Measurements from ENCODE around the gene SF3B1. TPM values are rescaled to one million over a fixed set of nuclear protein-coding genes. Genes with fewer than 3 reads are reported as not detected.

SF3B1 gene
- total RNA-seq, 1 donor from 2014 or later: 787 TPM

- Mint-ChIP-seq H3K36me3 (peaks cover 4% of the 10 kb centered on the region), H3K4me1 (no peaks in the 10 kb centered on the region), H3K27me3 (ENCODE audit: insufficient read depth, low read depth) (no peaks in the 10 kb centered on the region), H3K9me3 (no peaks in the 10 kb centered on the region), H3K4me3 (no peak overlapping the region), H3K27ac (no peak overlapping the region)
- no peak overlapping the region for H3K9ac ChIP-seq
- no peaks in the 10 kb centered on the region for H3F3A ChIP-seq (ENCODE audit: low read depth)
- DNase-seq (ENCODE audit: low spot score): no peak
- H3K27ac ChIP-seq: no peak overlapping the region
- no peaks in the 10 kb centered on the region for H3K79me2 ChIP-seq (ENCODE audit: low read depth)
- no peaks in the 10 kb centered on the region for H3K4me1 ChIP-seq
- no peak overlapping the region for H3K4me2 ChIP-seq
- no peak overlapping the region for H2AFZ ChIP-seq (replicated peaks)
- no peaks in the 10 kb centered on the region for H3K9me3 ChIP-seq (ENCODE audit: low read depth)
- H4K20me1 ChIP-seq (ENCODE audit: low read depth): no peaks in the 10 kb centered on the region
- TF ChIP-seq EZH2 (IDR thresholded peaks at IDR 0.05) (no peak), EZH2phosphoT487 (IDR thresholded peaks at IDR 0.05) (no peak), CTCF (IDR thresholded peaks at IDR 0.05) (no peak)
- H3K36me3 ChIP-seq: peaks cover 7% of the 10 kb centered on the region
- H3K4me3 ChIP-seq: no peak overlapping the region
- no peaks in the 10 kb centered on the region for H3K27me3 ChIP-seq
Observed at GRCh38 chr2:197477797-197478196, 43.0 kb upstream of the SF3B1 start.

GRCh38 chr2:197472166-197472565 lies 37.3 kb upstream of the SF3B1 start:
- H3K36me3 ChIP-seq: peaks cover 7% of the 10 kb centered on the region
- H3K9me3 Mint-ChIP-seq: no peaks in the 10 kb centered on the region
- H3K4me1 ChIP-seq: no peaks in the 10 kb centered on the region
- H2AFZ ChIP-seq (replicated peaks): no peak overlapping the region
- H3K27me3 Mint-ChIP-seq (ENCODE audit: insufficient read depth, low read depth): no peaks in the 10 kb centered on the region
- TF ChIP-seq EZH2phosphoT487 (IDR thresholded peaks at IDR 0.05) (no peak), EZH2 (IDR thresholded peaks at IDR 0.05) (no peak), CTCF (IDR thresholded peaks at IDR 0.05) (no peak)
- no peak overlapping the region for H3K4me2 ChIP-seq
- peaks cover 6% of the 10 kb centered on the region for H3K36me3 Mint-ChIP-seq
- H3K79me2 ChIP-seq (ENCODE audit: low read depth): no peaks in the 10 kb centered on the region
- H3K4me3 Mint-ChIP-seq: no peak overlapping the region
- H3F3A ChIP-seq (ENCODE audit: low read depth): no peaks in the 10 kb centered on the region
- no peaks in the 10 kb centered on the region for H3K27me3 ChIP-seq
- H3K27ac ChIP-seq: no peak overlapping the region
- no peak for DNase-seq (ENCODE audit: low spot score)
- H3K4me1 Mint-ChIP-seq: no peaks in the 10 kb centered on the region
- no peak overlapping the region for H3K27ac Mint-ChIP-seq
- no peaks in the 10 kb centered on the region for H4K20me1 ChIP-seq (ENCODE audit: low read depth)
- H3K4me3 ChIP-seq: no peak overlapping the region
- no peaks in the 10 kb centered on the region for H3K9me3 ChIP-seq (ENCODE audit: low read depth)
- no peak overlapping the region for H3K9ac ChIP-seq

- no peak overlapping the region for H2AFZ ChIP-seq (replicated peaks)
- Mint-ChIP-seq H3K4me3 (no peak overlapping the region), H3K27me3 (ENCODE audit: insufficient read depth, low read depth) (no peaks in the 10 kb centered on the region), H3K36me3 (peaks cover 9% of the 10 kb centered on the region), H3K27ac (peak overlapping the region; percentile 15), H3K4me1 (no peaks in the 10 kb centered on the region), H3K9me3 (no peaks in the 10 kb centered on the region)
- no peak for TF ChIP-seq CTCF (IDR thresholded peaks at IDR 0.05)
- TF ChIP-seq EZH2phosphoT487 (IDR thresholded peaks at IDR 0.05): no peak
- no peak for TF ChIP-seq EZH2 (IDR thresholded peaks at IDR 0.05)
- no peak overlapping the region for H3K4me2 ChIP-seq
- H3K27ac ChIP-seq: no peak overlapping the region
- H3K9me3 ChIP-seq (ENCODE audit: low read depth): no peaks in the 10 kb centered on the region
- no peak overlapping the region for H3K9ac ChIP-seq
- no peaks in the 10 kb centered on the region for H3K36me3 ChIP-seq
- H4K20me1 ChIP-seq (ENCODE audit: low read depth): no peaks in the 10 kb centered on the region
- H3K79me2 ChIP-seq (ENCODE audit: low read depth): no peaks in the 10 kb centered on the region
- H3F3A ChIP-seq (ENCODE audit: low read depth): no peaks in the 10 kb centered on the region
- H3K4me3 ChIP-seq: no peak overlapping the region
- H3K27me3 ChIP-seq: no peaks in the 10 kb centered on the region
- no peaks in the 10 kb centered on the region for H3K4me1 ChIP-seq
- DNase-seq (ENCODE audit: low spot score): no peak
Observed at GRCh38 chr2:197464175-197464574, 29.3 kb upstream of the SF3B1 start.

Data from neural progenitor cell (in vitro differentiated cells).